DOHH2 (cell line): ENCODE results near the gene COX18.

Experiments used
- CTCF ChIP-seq: fragments of 200-600 bp; sonication (generic); IDR thresholded peaks from one replicate; pipeline ENCODE4 v1.5.1; 2014; ENCODE audit warnings: antibody characterized with exemption, mild to moderate bottlenecking, low read depth, low read length; ENCODE audit not compliant: poor library complexity, severe bottlenecking
- EZH2phosphoT487 ChIP-seq: fragments of 200-600 bp; sonication (generic); IDR thresholded peaks from 2 replicates; pipeline ENCODE4 v1.6.1; 2017; ENCODE audit warnings: borderline replicate concordance, mild to moderate bottlenecking, antibody characterized with exemption, low read length, moderate library complexity, mixed read lengths

DNA sequence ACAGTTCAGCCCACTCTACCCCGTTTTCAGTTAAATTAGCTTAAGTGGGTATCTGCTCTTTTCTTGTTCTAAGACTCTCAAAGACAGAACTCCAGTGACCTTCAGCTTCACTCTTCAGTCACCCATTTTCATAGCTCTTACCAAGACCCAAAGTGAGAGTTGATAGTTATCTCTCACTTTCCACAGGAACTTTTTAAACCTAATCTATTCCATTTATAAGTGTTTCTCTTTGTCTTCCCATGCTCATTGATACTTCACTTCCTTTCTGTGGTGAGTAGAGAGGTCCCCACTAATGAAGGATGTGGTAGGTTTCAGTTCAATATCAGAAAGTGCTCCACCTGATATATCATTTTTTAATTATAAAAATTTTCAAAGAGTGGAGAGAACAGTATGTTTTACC lies 33.4 kb downstream of the COX18 start:
- no peak for TF ChIP-seq CTCF
- TF ChIP-seq EZH2phosphoT487: no peak
